Endodermal cell (in vitro differentiated cells): ENCODE measurements around the gene EME2. TPM values are rescaled to one million over a fixed set of nuclear protein-coding genes. Genes with fewer than 3 reads are reported as not detected.

ENCODE experiments used
- DNase-seq: peaks from one replicate; pipeline ENCODE4 v3.0.0-alpha.2; 2017
- H3K27ac ChIP-seq: 2 replicates; pipeline ENCODE4 v1.5.1; 2013; ENCODE audit warnings: mild to moderate bottlenecking, low read depth, low read length, moderate library complexity
- H3K27me3 ChIP-seq: 2 replicates; pipeline ENCODE4 v1.6.1; 2013; ENCODE audit warnings: mild to moderate bottlenecking, low read length, moderate library complexity; ENCODE audit not compliant: insufficient read depth, control insufficient read depth, poor library complexity, severe bottlenecking
- H3K36me3 ChIP-seq: 2 replicates; pipeline ENCODE4 v1.7.0; 2013; ENCODE audit warnings: mild to moderate bottlenecking, low read length, moderate library complexity; ENCODE audit not compliant: control insufficient read depth, insufficient read depth
- H3K4me1 ChIP-seq: one replicate; pipeline ENCODE4 v1.7.0; 2013; ENCODE audit warnings: low read length; ENCODE audit not compliant: control insufficient read depth, insufficient read depth
- H3K4me3 ChIP-seq: 2 replicates; pipeline ENCODE4 v1.5.1; 2013; ENCODE audit warnings: mild to moderate bottlenecking, low read length, moderate library complexity
- H3K9ac ChIP-seq: 2 replicates; pipeline ENCODE4 v1.6.1; 2013; ENCODE audit warnings: mild to moderate bottlenecking, low read length, moderate library complexity; ENCODE audit not compliant: poor library complexity, severe bottlenecking; ENCODE audit errors: extremely low read depth
- H3K9me3 ChIP-seq: 2 replicates; pipeline ENCODE4 v1.6.1; 2013; ENCODE audit warnings: mild to moderate bottlenecking, low read length, moderate library complexity; ENCODE audit not compliant: control insufficient read depth
- H3K27ac Mint-ChIP-seq: 2 replicates; pipeline ENCODE4 v1.8.0; 2020; ENCODE audit warnings: mixed read lengths
- H3K27me3 Mint-ChIP-seq: 2 replicates; pipeline ENCODE4 v1.8.0; 2021; ENCODE audit warnings: mild to moderate bottlenecking, mixed read lengths; ENCODE audit not compliant: insufficient read depth
- H3K36me3 Mint-ChIP-seq: 2 replicates; pipeline ENCODE4 v1.8.0; 2020; ENCODE audit warnings: low read depth, mixed read lengths
- H3K4me1 Mint-ChIP-seq: 2 replicates; pipeline ENCODE4 v1.8.0; 2020; ENCODE audit warnings: mixed read lengths
- H3K4me3 Mint-ChIP-seq: 2 replicates; pipeline ENCODE4 v1.8.0; 2020; ENCODE audit warnings: mild to moderate bottlenecking, moderate library complexity, mixed read lengths
- H3K9me3 Mint-ChIP-seq: 2 replicates; pipeline ENCODE4 v1.8.0; 2020; ENCODE audit warnings: mild to moderate bottlenecking, mixed read lengths
- CTCF ChIP-seq: fragments of 200-600 bp; sonication (generic); conservative IDR thresholded peaks from 2 replicates; pipeline ENCODE4 v1.5.0; 2021; ENCODE audit warnings: antibody characterized with exemption, mild to moderate bottlenecking
- WGBS, 2 experiments: methylation state at CpG; one replicate each; pipeline versions ENCODE4 v1.1.5 to v1.1.7; 2013; ENCODE audit warnings: missing lambda C conversion rate in 2 of 2, mixed read lengths in 1 of 2; ENCODE audit not compliant: insufficient coverage in 1 of 2, insufficient read length in 1 of 2; 5-methylcytosine and 5-hydroxymethylcytosine counted together
- total RNA-seq, 2 donors: library from RNA; stranded (reverse); fragmentation: NEBNext Ultra II Directional in 1 of 2; extraction: Animal tissue kit (Norgen Biotek cat#: 25700) in 1 of 2; gene quantifications; 2 replicates in 1 of 2; 3 replicates in 1 of 2; pipeline ENCODE4 v1.2.1, GENCODE V29; 2021

The EME2 gene
- total RNA-seq, 2 donors from 2014 or later = 34.3 to 64.3 TPM

DNA sequence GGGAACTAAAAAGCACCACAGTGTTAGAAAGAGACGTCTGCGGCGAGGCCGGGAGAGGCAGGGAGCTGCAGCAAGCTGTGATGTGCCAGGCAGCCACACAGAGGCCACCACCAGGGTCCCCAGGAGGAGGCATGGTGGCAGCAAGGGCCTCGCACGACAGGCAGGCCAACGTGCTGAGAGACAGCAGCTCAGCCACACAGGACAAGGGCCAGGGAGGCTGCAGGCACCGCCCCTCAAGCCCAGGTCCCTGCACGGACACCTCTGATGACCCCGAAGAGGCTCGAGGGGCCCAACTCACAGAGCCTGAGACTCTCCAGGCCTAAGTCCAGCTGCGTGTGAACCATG, 48.3 kb downstream of the EME2 start:
- Mint-ChIP-seq H3K4me3 (no peak overlapping the region), H3K36me3 (peaks cover 20% of the 10 kb centered on the region), H3K4me1 (peaks cover 1% of the 10 kb centered on the region), H3K27me3 (no peaks in the 10 kb centered on the region), H3K9me3 (no peaks in the 10 kb centered on the region), H3K27ac (no peak overlapping the region)
- Histone ChIP-seq H3K36me3 (peaks cover 19% of the 10 kb centered on the region), H3K4me1 (no peaks in the 10 kb centered on the region), H3K9ac (no peak overlapping the region), H3K27ac (no peak overlapping the region), H3K27me3 (no peaks in the 10 kb centered on the region), H3K4me3 (no peak overlapping the region), H3K9me3 (no peaks in the 10 kb centered on the region)
- TF ChIP-seq CTCF = no peak
- 91 to 93% methylated on average over 8 to 12 of the region's 12 CpGs for WGBS, 2 experiments
- no peak for DNase-seq

- Mint-ChIP-seq H3K9me3 (no peaks in the 10 kb centered on the region), H3K4me1 (peaks cover 1% of the 10 kb centered on the region), H3K36me3 (peaks cover 12% of the 10 kb centered on the region), H3K27ac (no peak overlapping the region), H3K27me3 (no peaks in the 10 kb centered on the region), H3K4me3 (no peak overlapping the region)
- no peaks in the 10 kb centered on the region for H3K9me3 ChIP-seq
- no peaks in the 10 kb centered on the region for H3K4me1 ChIP-seq
- no peaks in the 10 kb centered on the region for H3K27me3 ChIP-seq
- TF ChIP-seq CTCF = no peak
- no peak for DNase-seq
- H3K9ac ChIP-seq = no peak overlapping the region
- 93 to 96% methylated on average over 17 to 22 of the region's 24 CpGs for WGBS, 2 experiments
- H3K36me3 ChIP-seq = peaks cover 14% of the 10 kb centered on the region
- no peak overlapping the region for H3K4me3 ChIP-seq
- no peak overlapping the region for H3K27ac ChIP-seq
Observed at GRCh38 chr16:1821861-1822611, 49.4 kb downstream of the EME2 start.

DNA sequence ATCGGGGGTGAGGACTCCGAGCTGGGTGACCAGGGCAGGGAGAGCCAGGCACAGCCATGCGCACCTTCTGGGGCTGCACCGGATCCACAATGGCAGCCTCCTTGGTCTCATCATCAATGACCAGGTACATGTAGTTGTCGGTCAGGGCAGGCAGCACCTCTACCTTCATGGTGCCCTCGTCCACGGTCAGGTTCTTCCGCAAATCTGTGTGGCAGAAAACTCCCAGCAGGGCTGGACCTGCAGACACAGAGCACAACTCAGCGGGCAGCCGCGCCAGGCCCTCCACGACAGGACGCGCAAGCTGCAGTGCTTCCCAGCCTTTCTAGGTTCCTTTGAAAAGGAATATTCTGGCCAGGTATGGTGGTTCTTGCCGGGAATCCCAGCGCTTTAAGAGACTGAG, 50.2 kb downstream of the EME2 start:
- Histone ChIP-seq H3K27ac (no peak overlapping the region), H3K9ac (no peak overlapping the region), H3K4me3 (no peak overlapping the region), H3K9me3 (no peaks in the 10 kb centered on the region), H3K36me3 (peaks cover 14% of the 10 kb centered on the region), H3K4me1 (no peaks in the 10 kb centered on the region), H3K27me3 (no peaks in the 10 kb centered on the region)
- H3K4me3 Mint-ChIP-seq = no peak overlapping the region
- WGBS, 2 experiments = 96 to 97% methylated on average over 12 to 15 of the region's 16 CpGs
- DNase-seq = no peak
- peaks cover 6% of the 10 kb centered on the region for H3K36me3 Mint-ChIP-seq
- no peak for TF ChIP-seq CTCF
- no peaks in the 10 kb centered on the region for H3K9me3 Mint-ChIP-seq
- no peak overlapping the region for H3K27ac Mint-ChIP-seq
- peaks cover 6% of the 10 kb centered on the region for H3K4me1 Mint-ChIP-seq
- no peaks in the 10 kb centered on the region for H3K27me3 Mint-ChIP-seq
